ENCODE data around the gene COL5A1. TPM values are rescaled to one million over a fixed set of nuclear protein-coding genes. Genes with fewer than 3 reads are reported as not detected.
A peak's percentile ranks its signal among the peaks of the same experiment; 100 is the strongest.

COL5A1 gene
- total RNA-seq, 1 donor: 295 TPM

- no peak for TF ChIP-seq CTCF (IDR thresholded peaks at IDR 0.05; ENCODE audit: insufficient read depth, low read depth, low read length)
- no peak overlapping the region for H3K4me3 ChIP-seq (ENCODE audit: low read depth, low read length)
- peak; percentile 68 for DNase-seq (ENCODE audit: low read depth)
Measured at GRCh38 chr9:134807716-134808446, 166.3 kb downstream of the COL5A1 start.

- TF ChIP-seq CTCF (IDR thresholded peaks at IDR 0.05; ENCODE audit: insufficient read depth, low read depth, low read length): no peak
- DNase-seq (ENCODE audit: low read depth): no peak
Measured at GRCh38 chr9:134808447-134808792, 166.8 kb downstream of the COL5A1 start.

GRCh38 chr9:134809292-134809691, 167.7 kb downstream of the COL5A1 start:
- no peak overlapping the region for H3K4me3 ChIP-seq (ENCODE audit: low read depth, low read length)
- TF ChIP-seq CTCF (IDR thresholded peaks at IDR 0.05; ENCODE audit: insufficient read depth, low read depth, low read length): no peak
- DNase-seq (ENCODE audit: low read depth): no peak

More at GRCh38 chr9:134808447-134808792, 166.8 kb downstream of the COL5A1 start:
- H3K4me3 ChIP-seq (ENCODE audit: low read depth, low read length): no peak overlapping the region

DNA sequence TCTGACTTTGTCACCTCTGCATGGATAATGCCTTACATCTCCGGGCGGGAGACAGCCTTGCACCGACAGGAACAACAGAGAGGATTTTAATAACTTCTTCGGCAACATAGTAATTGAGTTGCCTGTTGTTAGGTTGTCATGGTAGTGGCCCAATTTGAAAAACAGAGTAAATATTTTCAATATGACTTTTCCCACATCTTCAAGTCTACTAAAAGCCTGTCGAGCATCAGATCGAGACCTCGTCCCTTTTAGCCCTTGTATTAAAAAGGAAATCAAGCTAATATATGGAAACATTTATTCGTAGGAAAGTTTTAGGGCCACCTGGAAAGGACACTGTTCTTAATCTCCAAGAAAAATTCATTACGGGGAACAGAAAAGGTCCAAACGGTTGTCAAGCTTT, 168.2 kb downstream of the COL5A1 start:
- TF ChIP-seq CTCF (IDR thresholded peaks at IDR 0.05; ENCODE audit: insufficient read depth, low read depth, low read length): no peak
- no peak overlapping the region for H3K4me3 ChIP-seq (ENCODE audit: low read depth, low read length)
- DNase-seq (ENCODE audit: low read depth): no peak

GRCh38 chr9:134811079-134811672, 169.6 kb downstream of the COL5A1 start:
- no peak for TF ChIP-seq CTCF (IDR thresholded peaks at IDR 0.05; ENCODE audit: insufficient read depth, low read depth, low read length)
- no peak overlapping the region for H3K4me3 ChIP-seq (ENCODE audit: low read depth, low read length)
- no peak for DNase-seq (ENCODE audit: low read depth)

DNA sequence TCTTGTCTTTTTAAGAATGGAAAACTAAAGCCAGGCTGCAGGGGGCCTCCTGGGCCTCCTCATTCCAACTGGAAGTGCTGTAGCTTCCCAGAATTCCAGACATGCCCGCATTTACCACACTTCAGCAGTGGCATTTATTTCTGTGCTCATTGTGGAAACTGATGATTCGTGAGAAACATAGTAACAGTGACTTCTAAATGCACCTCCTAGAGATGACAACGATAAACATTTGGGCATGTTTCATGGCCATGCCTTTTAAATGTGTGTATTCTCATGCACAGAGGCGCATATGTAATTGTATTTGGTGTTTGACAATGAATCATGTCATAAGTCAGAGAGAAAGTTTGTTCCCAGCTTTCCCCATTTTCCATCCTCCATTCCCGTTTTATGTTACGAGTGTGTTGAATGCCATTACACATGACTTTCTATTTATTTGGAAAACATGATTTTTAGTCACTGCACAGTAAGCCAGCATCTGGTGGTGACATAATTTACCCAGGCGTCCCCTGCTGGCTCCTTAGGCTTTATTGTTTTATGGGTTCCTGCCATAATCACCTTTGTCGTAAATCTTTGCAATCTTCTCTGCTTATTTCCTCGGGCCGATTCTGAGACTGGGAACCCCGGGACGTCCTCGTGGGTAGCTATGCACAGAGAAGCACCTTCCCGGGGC, 170.2 kb downstream of the COL5A1 start:
- TF ChIP-seq CTCF (IDR thresholded peaks at IDR 0.05; ENCODE audit: insufficient read depth, low read depth, low read length): no peak
- no peak overlapping the region for H3K4me3 ChIP-seq (ENCODE audit: low read depth, low read length)
- peak; percentile 75 for DNase-seq (ENCODE audit: low read depth)

Measured in fibroblast of villous mesenchyme (primary cell).